PC-9 (cell line): Measurements from ENCODE around the gene FERD3L. TPM values are rescaled to one million over a fixed set of nuclear protein-coding genes. Genes with fewer than 3 reads are reported as not detected.

Source experiments
- BruUV-seq: library from RNA; stranded (reverse); fragments of 400-500 nt; replicated peaks from 2 replicates; lab custom pipeline; 2021; lab: Mats Ljungman, UMichigan
- CTCF ChIA-PET: fragments of 300-600 bp; sonication (Branson Sonifier 250); formaldehyde crosslinking; loops from one replicate; lab custom pipeline; 2022; ENCODE audit warnings: antibody characterized with exemption; lab: Charles Lee
- POLR2A ChIA-PET: fragments of 300-600 bp; sonication (Branson Sonifier 250); formaldehyde crosslinking; loops from one replicate; lab custom pipeline; 2022; ENCODE audit warnings: antibody characterized with exemption; ENCODE audit not compliant: unreplicated experiment; lab: Charles Lee
- DNase-seq, 2 experiments: peaks; one replicate each; pipeline versions ENCODE4 v3.0.0 to v3.0.0-alpha.2; 2015 to 2022; ENCODE audit warnings: mixed read lengths in 1 of 2
- H2AFZ ChIP-seq: fragments of 200-600 bp; sonication (generic); 2 replicates; pipeline ENCODE4 v1.8.1; 2017; ENCODE audit warnings: antibody characterized with exemption
- H3F3A ChIP-seq: fragments of 200-600 bp; sonication (generic); 2 replicates; pipeline ENCODE4 v1.8.1; 2017; ENCODE audit warnings: antibody characterized with exemption, mild to moderate bottlenecking, low read depth; ENCODE audit not compliant: insufficient read depth
- H3K27ac ChIP-seq: fragments of 200-600 bp; sonication (generic); 2 replicates; pipeline ENCODE4 v1.6.1; 2016; ENCODE audit warnings: mixed run types
- H3K27me3 ChIP-seq: fragments of 200-600 bp; sonication (generic); 2 replicates; pipeline ENCODE4 v1.6.1; 2016; ENCODE audit warnings: low read depth, mixed run types; ENCODE audit not compliant: insufficient read depth
- H3K36me3 ChIP-seq: fragments of 200-600 bp; sonication (generic); 2 replicates; pipeline ENCODE4 v1.6.1; 2016; ENCODE audit warnings: low read depth, mixed run types
- H3K4me1 ChIP-seq: fragments of 200-600 bp; sonication (generic); replicated peaks from 2 replicates; pipeline ENCODE4 v1.6.1; 2016; ENCODE audit warnings: mixed run types; ENCODE audit not compliant: insufficient read depth
- H3K4me2 ChIP-seq: fragments of 200-600 bp; sonication (generic); 2 replicates; pipeline ENCODE4 v1.6.1; 2017; ENCODE audit warnings: mixed run types
- H3K4me3 ChIP-seq: fragments of 200-600 bp; sonication (generic); 2 replicates; pipeline ENCODE4 v1.6.1; 2016; ENCODE audit warnings: mixed run types
- H3K79me2 ChIP-seq: fragments of 200-600 bp; sonication (generic); 2 replicates; pipeline ENCODE4 v1.6.1; 2017; ENCODE audit warnings: low read depth, mixed run types
- H3K9me2 ChIP-seq: fragments of 200-600 bp; sonication (generic); 2 replicates; pipeline ENCODE4 v1.8.1; 2017; ENCODE audit warnings: mild to moderate bottlenecking; ENCODE audit not compliant: insufficient read depth
- H3K9me3 ChIP-seq: fragments of 200-600 bp; sonication (generic); 2 replicates; pipeline ENCODE4 v1.8.1; 2016; ENCODE audit warnings: low read depth; ENCODE audit not compliant: insufficient read depth
- H4K20me1 ChIP-seq: fragments of 200-600 bp; sonication (generic); 2 replicates; pipeline ENCODE4 v1.8.1; 2017; ENCODE audit not compliant: insufficient read depth
- CTCF ChIP-seq: fragments of 200-600 bp; sonication (generic); conservative IDR thresholded peaks from 2 replicates; pipeline ENCODE4 v1.6.1; 2017; ENCODE audit warnings: mixed run types, antibody characterized with exemption, mild to moderate bottlenecking, moderate library complexity
- EZH2 ChIP-seq: fragments of 200-600 bp; sonication (generic); IDR thresholded peaks from 2 replicates; pipeline ENCODE4 v1.8.0; 2017; ENCODE audit warnings: antibody characterized with exemption, low read depth
- intact Hi-C: fragments of 100-400 bp; cut with micrococcal nuclease; formaldehyde crosslinking; loops from one replicate; pipeline ENCODE4 v1.10.0; 2022; ENCODE audit not compliant: unreplicated experiment
- total RNA-seq: library from RNA; stranded (reverse); gene quantifications from 2 replicates; pipeline ENCODE4 v1.2.3, GENCODE V29; 2021

Gene FERD3L
- total RNA-seq, 1 experiment from 2014 or later, result not detected

- no peaks in the 10 kb centered on the region for H3K4me1 ChIP-seq
- ChIA-PET CTCF (no interaction called here), POLR2A (no interaction called here)
- H3K4me3 ChIP-seq, result no peak overlapping the region
- no peak overlapping the region for H3K4me2 ChIP-seq
- TF ChIP-seq EZH2 (no peak), CTCF (no peak)
- DNase-seq, result no peak
- H3K9me2 ChIP-seq, result no peaks in the 10 kb centered on the region
- H3K27me3 ChIP-seq, result no peaks in the 10 kb centered on the region; the same call in 1 of the 2 replicates
- intact Hi-C loops, result no loop called here
- no peak overlapping the region for H3K27ac ChIP-seq
- BruUV-seq, result no TSS peak
- no peaks in the 10 kb centered on the region for H3F3A ChIP-seq
- H3K9me3 ChIP-seq, result no peaks in the 10 kb centered on the region; the same call in 1 of the 2 replicates
- no peaks in the 10 kb centered on the region for H4K20me1 ChIP-seq
- H3K36me3 ChIP-seq, result no peaks in the 10 kb centered on the region
- H3K79me2 ChIP-seq, result no peaks in the 10 kb centered on the region
- H2AFZ ChIP-seq, result no peak overlapping the region
These were observed 37.7 kb downstream of the FERD3L start for GRCh38 chr7:19107356-19108146.

GRCh38 chr7:19107081-19107355, 38.2 kb downstream of the FERD3L start:
- no peak for DNase-seq
- Histone ChIP-seq H3K4me2 (no peak overlapping the region), H3K36me3 (no peaks in the 10 kb centered on the region), H3K4me3 (no peak overlapping the region), H3K27me3 (no peaks in the 10 kb centered on the region; the same call in 1 of the 2 replicates), H3K27ac (no peak overlapping the region), H2AFZ (no peak overlapping the region), H3K4me1 (no peaks in the 10 kb centered on the region), H3F3A (no peaks in the 10 kb centered on the region), H4K20me1 (no peaks in the 10 kb centered on the region), H3K79me2 (no peaks in the 10 kb centered on the region), H3K9me2 (no peaks in the 10 kb centered on the region), H3K9me3 (no peaks in the 10 kb centered on the region; the same call in 1 of the 2 replicates)
- POLR2A ChIA-PET, result no interaction called here
- TF ChIP-seq EZH2 (no peak), CTCF (no peak)
- intact Hi-C loops, result no loop called here
- CTCF ChIA-PET, result no interaction called here
- no TSS peak for BruUV-seq

GRCh38 chr7:19106241-19107080, 38.8 kb downstream of the FERD3L start:
- H3K27me3 ChIP-seq, result no peaks in the 10 kb centered on the region; the same call in 1 of the 2 replicates
- no TSS peak for BruUV-seq
- POLR2A ChIA-PET, result no interaction called here

More at GRCh38 chr7:19106241-19107080, 38.8 kb downstream of the FERD3L start:
- no peak for TF ChIP-seq EZH2
- Histone ChIP-seq H3K4me2 (no peak overlapping the region), H3K27ac (no peak overlapping the region), H3K36me3 (no peaks in the 10 kb centered on the region), H4K20me1 (no peaks in the 10 kb centered on the region), H3K4me3 (no peak overlapping the region), H3K79me2 (no peaks in the 10 kb centered on the region), H3K4me1 (no peaks in the 10 kb centered on the region), H2AFZ (no peak overlapping the region), H3K9me3 (peaks cover under 1% of the 10 kb centered on the region; the same call in 1 of the 2 replicates), H3F3A (no peaks in the 10 kb centered on the region), H3K9me2 (no peaks in the 10 kb centered on the region)
- intact Hi-C loops, result no loop called here
- CTCF ChIA-PET, result no interaction called here
- DNase-seq, result no peak
